GM18505 (cell line): ENCODE measurements around the gene TSGA10.

Experiments used
- ATAC-seq: cut with Tn5 transposase; IDR thresholded peaks from one replicate; pipeline ENCODE4 v1.9.1; 2021; ENCODE audit not compliant: unreplicated experiment
- POLR2A ChIP-seq: IDR thresholded peaks from 4 replicates; pipeline ENCODE4 v1.6.1; 2011; ENCODE audit warnings: borderline replicate concordance; ENCODE audit not compliant: insufficient read depth, insufficient read length; ENCODE audit errors: extremely low read depth

The TSGA10 gene

GRCh38 chr2:98975611-98976010 lies 179.1 kb downstream of the TSGA10 start:
- TF ChIP-seq POLR2A: no peak
- no peak for ATAC-seq

GRCh38 chr2:98972582-98973167 lies 182.1 kb downstream of the TSGA10 start:
- no peak for TF ChIP-seq POLR2A

GRCh38 chr2:98959810-98960507 lies 194.8 kb downstream of the TSGA10 start:
- TF ChIP-seq POLR2A: no peak
- no peak for ATAC-seq

More at GRCh38 chr2:98972582-98973167, 182.1 kb downstream of the TSGA10 start:
- no peak for ATAC-seq

GRCh38 chr2:98952966-98953365 lies 201.8 kb downstream of the TSGA10 start:
- ATAC-seq: no peak
- no peak for TF ChIP-seq POLR2A

- no peak for TF ChIP-seq POLR2A
- no peak for ATAC-seq
Measured at GRCh38 chr2:98948956-98949739, 205.6 kb downstream of the TSGA10 start.

GRCh38 chr2:98947554-98947953 lies 207.2 kb downstream of the TSGA10 start:
- no peak for TF ChIP-seq POLR2A
- no peak for ATAC-seq
